ENCODE measurements around the gene RBPJ.

RBPJ gene

GRCh38 chr4:26463386-26463785, 142.6 kb downstream of the RBPJ start:
- no peak for FAIRE-seq

GRCh38 chr4:26464420-26465095, 143.7 kb downstream of the RBPJ start:
- FAIRE-seq, result no peak

- FAIRE-seq, result no peak
Measured at GRCh38 chr4:26466578-26467270, 145.9 kb downstream of the RBPJ start.

GRCh38 chr4:26467724-26468123, 146.9 kb downstream of the RBPJ start:
- FAIRE-seq, result no peak

GRCh38 chr4:26468283-26468949, 147.6 kb downstream of the RBPJ start:
- no peak for FAIRE-seq

- FAIRE-seq, result no peak
Measured at GRCh38 chr4:26468977-26469376, 148.2 kb downstream of the RBPJ start.

GRCh38 chr4:26471890-26472289, 151.1 kb downstream of the RBPJ start:
- no peak for FAIRE-seq

GRCh38 chr4:26473893-26474292, 153.1 kb downstream of the RBPJ start:
- no peak for FAIRE-seq

GRCh38 chr4:26474551-26474950, 153.7 kb downstream of the RBPJ start:
- FAIRE-seq, result no peak

GRCh38 chr4:26475716-26476115, 154.9 kb downstream of the RBPJ start:
- FAIRE-seq, result no peak

- no peak for FAIRE-seq
Measured at GRCh38 chr4:26476545-26476944, 155.7 kb downstream of the RBPJ start.

- FAIRE-seq, result no peak
Measured at GRCh38 chr4:26478330-26478729, 157.5 kb downstream of the RBPJ start.

GRCh38 chr4:26482508-26483462, 162.0 kb downstream of the RBPJ start:
- FAIRE-seq, result no peak

- FAIRE-seq, result no peak
Measured at GRCh38 chr4:26484032-26484515, 163.3 kb downstream of the RBPJ start.

GRCh38 chr4:26484516-26484915, 163.7 kb downstream of the RBPJ start:
- no peak for FAIRE-seq

Data from colon (tissue), 2 donors.